Stomach smooth muscle (tissue), 2 donors: ENCODE results near the gene CACNA1G.

Source experiments
- H3K27ac ChIP-seq: one replicate; pipeline ENCODE4 v1.7.0; 2013; ENCODE audit warnings: mild to moderate bottlenecking, low read length, inconsistent platforms
- H3K27me3 ChIP-seq, 2 donors: one replicate each; pipeline ENCODE4 v1.7.0; 2013; ENCODE audit warnings: low read length in 2 of 2; ENCODE audit not compliant: insufficient read depth in 2 of 2, control insufficient read depth in 1 of 2
- H3K36me3 ChIP-seq, 2 donors: one replicate each; pipeline ENCODE4 v1.7.0; 2013; ENCODE audit warnings: low read length in 2 of 2; ENCODE audit not compliant: control insufficient read depth in 2 of 2, insufficient read depth in 2 of 2
- H3K4me1 ChIP-seq: one replicate; pipeline ENCODE4 v1.7.0; 2013; ENCODE audit warnings: low read length; ENCODE audit not compliant: control insufficient read depth, insufficient read depth
- H3K4me3 ChIP-seq, 2 donors: one replicate each; pipeline ENCODE4 v1.7.0; 2013; ENCODE audit warnings: low read length in 2 of 2
- H3K9ac ChIP-seq, 2 donors: one replicate each; pipeline ENCODE4 v1.7.0; 2013; ENCODE audit warnings: low read length in 2 of 2, mild to moderate bottlenecking in 1 of 2
- H3K9me3 ChIP-seq, 2 donors: one replicate each; pipeline ENCODE4 v1.7.0; 2013; ENCODE audit warnings: low read length in 2 of 2; ENCODE audit not compliant: control insufficient read depth in 2 of 2
- donor health status: healthy.
- donor health status: Pancreatic carcinoma.

The CACNA1G gene

DNA sequence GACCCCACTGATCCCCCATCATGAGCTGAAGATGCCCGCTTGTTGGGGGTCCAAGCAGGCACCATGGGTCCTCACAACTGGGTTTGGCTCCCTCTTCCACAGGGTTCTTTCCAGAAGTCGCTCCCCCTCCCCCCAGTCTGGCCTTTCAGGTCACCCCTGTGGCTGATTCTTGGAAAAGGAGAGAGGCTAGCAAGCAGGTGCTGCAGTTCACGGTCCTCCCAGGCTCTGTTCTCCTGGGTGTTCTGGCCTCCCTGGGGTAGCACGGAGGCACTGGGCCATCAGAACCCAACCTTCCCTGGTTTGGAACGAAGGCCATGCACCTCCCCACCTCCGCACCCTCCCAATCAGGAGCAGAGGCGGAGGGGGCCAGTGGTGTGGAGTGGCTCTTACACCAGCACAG, 18.9 kb downstream of the CACNA1G start:
- Histone ChIP-seq H3K4me3 (no peak overlapping the region), H3K4me1 (no peaks in the 10 kb centered on the region), H3K36me3 (no peaks in the 10 kb centered on the region), H3K27me3 (peaks cover 0 to 2% of the 10 kb centered on the region in 2 donors), H3K9me3 (no peaks in the 10 kb centered on the region), H3K9ac (no peak overlapping the region), H3K27ac (no peak overlapping the region)

DNA sequence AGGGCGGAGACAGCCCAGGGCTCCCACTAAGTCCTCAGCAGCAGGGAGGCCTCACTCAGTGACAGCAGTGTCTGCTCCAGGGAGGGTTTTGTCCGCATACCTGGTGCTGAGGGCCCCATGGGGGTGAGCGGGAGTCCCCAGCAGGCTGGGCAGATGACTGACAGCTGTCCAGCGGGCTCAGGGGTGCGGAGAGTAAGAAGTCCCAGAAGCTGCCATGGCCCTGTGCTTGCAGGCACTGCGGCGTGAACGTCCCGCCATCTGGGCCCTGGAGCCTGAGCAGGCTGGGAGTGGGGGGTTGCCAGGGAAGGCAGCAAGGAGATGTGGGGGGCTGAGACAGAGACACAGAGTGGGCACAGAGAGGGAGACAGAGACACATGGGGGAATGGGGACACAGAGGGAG, 20.1 kb downstream of the CACNA1G start:
- H3K27me3 ChIP-seq = peaks cover 0 to 2% of the 10 kb centered on the region in 2 donors
- H3K4me3 ChIP-seq = no peak overlapping the region
- H3K4me1 ChIP-seq = no peaks in the 10 kb centered on the region
- H3K27ac ChIP-seq = no peak overlapping the region
- no peak overlapping the region for H3K9ac ChIP-seq
- no peaks in the 10 kb centered on the region for H3K36me3 ChIP-seq
- H3K9me3 ChIP-seq = no peaks in the 10 kb centered on the region

DNA sequence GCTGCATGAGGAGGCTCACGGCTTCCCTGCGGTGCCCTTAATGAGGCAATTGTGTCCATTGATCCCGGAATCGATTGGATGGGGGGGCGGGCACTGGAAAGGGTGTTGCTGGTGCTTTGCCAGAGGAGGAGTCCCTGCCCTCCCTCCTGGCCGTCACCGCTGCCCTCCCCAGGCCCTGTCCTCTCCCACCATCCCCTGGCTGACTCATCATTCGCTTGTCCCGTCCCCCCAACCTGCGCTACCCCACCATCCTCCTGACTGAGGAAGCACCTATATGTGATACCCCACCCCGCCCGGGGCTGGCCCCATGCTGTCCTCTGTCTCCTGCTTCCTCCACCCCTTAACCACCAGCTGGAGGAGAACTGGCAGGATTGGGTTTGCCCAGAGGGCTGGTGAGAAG, 20.8 kb downstream of the CACNA1G start:
- Histone ChIP-seq H3K36me3 (no peaks in the 10 kb centered on the region), H3K9me3 (no peaks in the 10 kb centered on the region), H3K4me1 (no peaks in the 10 kb centered on the region), H3K4me3 (no peak overlapping the region), H3K27ac (no peak overlapping the region), H3K27me3 (peaks cover 0 to 2% of the 10 kb centered on the region in 2 donors), H3K9ac (no peak overlapping the region)

DNA sequence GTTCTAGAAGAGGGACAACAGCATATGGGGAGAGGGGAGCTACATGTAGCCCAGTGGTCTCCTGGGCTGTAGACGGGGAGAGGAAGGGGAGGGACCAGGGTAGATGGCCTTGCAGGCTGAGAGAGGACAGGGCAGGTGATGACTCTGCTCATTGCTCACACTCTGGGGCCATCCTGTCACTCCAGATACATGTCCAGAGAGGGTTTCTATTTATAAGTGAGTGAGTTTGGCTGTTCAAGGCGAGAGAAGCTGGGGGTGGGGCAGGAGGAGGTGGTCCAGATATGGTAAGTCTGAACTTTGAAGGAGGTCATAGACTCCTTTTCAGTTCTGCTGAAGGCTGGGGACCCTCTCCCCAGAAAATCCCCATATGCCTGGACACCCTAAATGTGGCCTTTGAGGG, 22.2 kb downstream of the CACNA1G start:
- Histone ChIP-seq H3K4me3 (no peak overlapping the region), H3K27me3 (peaks cover 0 to 2% of the 10 kb centered on the region in 2 donors), H3K36me3 (no peaks in the 10 kb centered on the region), H3K27ac (no peak overlapping the region), H3K9me3 (no peaks in the 10 kb centered on the region), H3K9ac (no peak overlapping the region), H3K4me1 (no peaks in the 10 kb centered on the region)

DNA sequence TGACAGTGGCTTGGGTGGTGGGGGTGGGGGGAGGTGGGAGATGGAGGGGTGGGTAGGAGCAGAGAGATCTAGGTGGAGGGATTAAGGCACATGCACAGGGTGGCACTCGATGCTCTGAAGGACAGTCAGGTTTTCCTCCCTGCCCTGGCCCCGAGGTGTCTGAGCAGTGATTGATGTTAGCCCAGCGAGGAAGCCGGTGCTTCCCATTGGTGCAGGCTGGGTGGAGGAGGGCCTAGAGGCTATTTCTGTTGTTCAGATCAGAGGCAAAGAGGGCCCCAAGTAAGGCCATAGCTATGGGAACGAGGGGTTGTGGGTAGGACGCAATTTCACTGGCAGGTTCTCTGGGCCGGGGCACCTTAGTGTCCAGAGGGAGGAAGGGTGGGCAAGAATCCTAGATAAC, 23.1 kb downstream of the CACNA1G start:
- Histone ChIP-seq H3K4me3 (no peak overlapping the region), H3K27me3 (peaks cover 0 to 2% of the 10 kb centered on the region in 2 donors), H3K9ac (no peak overlapping the region), H3K4me1 (peaks cover 4% of the 10 kb centered on the region), H3K27ac (no peak overlapping the region), H3K9me3 (no peaks in the 10 kb centered on the region), H3K36me3 (no peaks in the 10 kb centered on the region)

DNA sequence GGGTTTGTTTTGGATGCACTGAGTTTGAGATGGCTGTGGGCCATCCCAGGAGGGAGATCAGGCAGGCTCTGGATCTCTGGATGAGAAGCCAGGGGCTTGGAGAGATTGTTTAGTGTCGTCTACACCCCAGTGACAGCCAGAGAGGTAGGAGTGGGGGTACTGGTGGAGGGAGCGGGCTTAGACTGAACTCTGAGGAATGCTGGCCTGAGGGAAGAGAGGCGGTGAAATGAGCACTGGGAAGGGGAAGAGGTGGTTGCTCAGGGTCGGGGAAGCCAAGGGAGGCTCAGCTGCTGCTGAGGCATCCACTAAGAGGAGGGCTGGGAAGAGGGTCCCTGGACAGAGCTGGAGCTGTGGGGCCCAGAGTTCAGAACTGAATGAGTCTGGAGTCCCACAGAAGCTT, 23.6 kb downstream of the CACNA1G start:
- H3K4me1 ChIP-seq = peaks cover 8% of the 10 kb centered on the region
- no peak overlapping the region for H3K9ac ChIP-seq
- no peak overlapping the region for H3K4me3 ChIP-seq
- no peaks in the 10 kb centered on the region for H3K36me3 ChIP-seq
- H3K9me3 ChIP-seq = no peaks in the 10 kb centered on the region
- H3K27ac ChIP-seq = no peak overlapping the region
- no peaks in the 10 kb centered on the region for H3K27me3 ChIP-seq

DNA sequence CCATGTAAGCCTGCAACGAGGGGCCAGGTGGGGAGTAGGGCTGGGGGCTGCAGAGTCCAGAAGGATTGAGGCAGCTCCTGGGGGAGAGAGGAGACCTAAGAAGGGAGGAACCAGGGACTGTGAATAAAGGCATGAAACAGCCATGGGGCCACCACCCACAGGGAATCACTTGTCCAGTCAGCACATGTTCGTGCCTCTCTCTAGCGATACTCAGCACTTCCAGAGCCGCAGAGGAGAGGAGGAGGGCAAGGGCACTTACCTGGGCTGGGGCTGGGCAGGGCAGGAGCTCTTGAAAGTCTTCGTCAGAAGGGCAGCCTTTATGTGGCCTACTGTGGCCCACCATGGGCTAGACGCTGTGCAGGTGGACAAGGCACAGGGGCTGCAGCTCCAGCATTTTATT, 24.2 kb downstream of the CACNA1G start:
- Histone ChIP-seq H3K4me3 (no peak overlapping the region), H3K27me3 (no peaks in the 10 kb centered on the region), H3K9ac (no peak overlapping the region), H3K4me1 (peaks cover 14% of the 10 kb centered on the region), H3K36me3 (no peaks in the 10 kb centered on the region), H3K9me3 (no peaks in the 10 kb centered on the region), H3K27ac (no peak overlapping the region)

DNA sequence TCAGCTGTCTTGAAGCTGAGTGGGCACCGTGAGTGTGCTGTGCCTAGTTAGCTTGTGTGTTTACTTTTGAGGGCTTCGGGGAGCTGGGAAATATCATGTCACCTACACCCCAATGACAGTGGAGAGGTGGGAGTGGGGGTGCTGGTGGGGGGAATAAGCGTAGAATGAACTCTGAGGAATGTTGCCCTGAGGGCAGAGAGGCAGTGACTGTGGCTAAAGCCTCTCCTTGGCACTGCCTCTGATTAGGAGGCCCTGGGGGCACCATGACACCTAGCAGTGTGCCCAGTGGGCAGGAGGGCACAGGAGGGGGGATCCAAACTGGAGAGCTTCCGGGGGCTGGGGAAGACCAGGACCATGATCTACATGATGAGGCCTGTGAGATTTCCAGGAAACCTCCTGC, 24.8 kb downstream of the CACNA1G start:
- H3K9me3 ChIP-seq = no peaks in the 10 kb centered on the region
- H3K27me3 ChIP-seq = no peaks in the 10 kb centered on the region
- H3K9ac ChIP-seq = no peak overlapping the region
- H3K4me3 ChIP-seq = no peak overlapping the region
- H3K36me3 ChIP-seq = no peaks in the 10 kb centered on the region
- peaks cover 17% of the 10 kb centered on the region for H3K4me1 ChIP-seq
- no peak overlapping the region for H3K27ac ChIP-seq

DNA sequence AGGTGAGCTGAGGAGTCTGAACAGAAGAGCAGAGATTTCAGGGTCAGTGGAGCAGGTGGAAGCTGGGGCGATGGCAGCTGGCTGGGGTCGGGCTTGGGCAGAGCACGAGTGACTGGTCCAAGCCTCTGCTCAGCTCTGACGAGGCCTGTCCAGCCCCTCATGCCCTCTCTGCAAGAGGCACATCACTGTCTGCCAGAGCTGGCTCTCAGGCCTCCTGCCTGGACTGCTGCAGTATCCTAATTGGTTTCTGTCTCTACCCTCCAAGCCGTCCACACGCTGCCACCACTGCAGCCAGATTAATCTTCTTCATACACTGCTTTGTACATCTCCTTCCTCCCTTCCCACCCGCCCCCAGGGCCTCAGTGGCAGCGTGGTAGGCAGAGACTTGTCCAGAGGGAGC, 25.4 kb downstream of the CACNA1G start:
- Histone ChIP-seq H3K9me3 (no peaks in the 10 kb centered on the region), H3K4me1 (peaks cover 17% of the 10 kb centered on the region), H3K27me3 (no peaks in the 10 kb centered on the region), H3K4me3 (no peak overlapping the region), H3K9ac (no peak overlapping the region), H3K36me3 (no peaks in the 10 kb centered on the region), H3K27ac (no peak overlapping the region)

DNA sequence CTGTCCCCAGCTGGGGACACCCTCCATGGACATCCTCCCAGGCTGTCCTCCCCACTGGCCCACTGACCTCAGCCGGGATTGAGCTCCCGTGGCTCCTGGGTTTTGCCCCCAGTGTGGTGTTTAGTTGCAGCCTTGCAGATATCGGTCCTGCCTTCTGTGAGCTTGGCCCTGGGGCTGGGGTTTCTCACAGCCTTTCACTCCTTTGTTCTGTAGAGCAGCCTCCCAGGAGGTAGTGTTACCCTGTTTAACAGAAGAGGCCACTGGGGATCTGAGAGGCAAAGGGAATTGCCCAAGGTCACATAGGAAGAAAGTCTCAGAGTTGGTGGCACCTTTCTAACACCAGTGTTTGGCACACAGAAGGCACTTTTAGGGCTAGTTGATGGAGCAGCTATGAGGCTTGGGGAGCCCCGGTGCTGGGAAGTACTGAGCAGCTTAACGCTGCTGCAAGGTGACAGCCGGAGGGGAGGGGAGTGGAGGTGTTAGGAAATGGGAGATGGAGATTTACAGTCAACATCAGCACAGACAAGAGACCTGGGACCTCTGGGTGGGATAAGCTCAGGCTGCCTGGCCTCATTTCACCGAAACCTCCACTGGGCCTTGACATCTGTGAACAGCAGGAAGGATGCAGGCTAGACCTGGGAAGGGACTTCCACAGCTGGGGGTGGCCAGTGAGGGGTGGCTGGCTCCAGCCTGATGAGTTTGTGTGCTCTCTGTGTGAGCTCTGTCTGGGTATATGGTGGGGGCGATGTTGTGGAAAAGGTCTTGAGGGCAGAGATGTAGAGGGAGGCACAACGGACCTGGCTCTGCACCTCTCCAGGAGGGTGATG, 26.1 kb downstream of the CACNA1G start:
- Histone ChIP-seq H3K27me3 (no peaks in the 10 kb centered on the region), H3K27ac (no peak overlapping the region), H3K4me1 (peaks cover 17% of the 10 kb centered on the region), H3K9ac (no peak overlapping the region), H3K4me3 (no peak overlapping the region), H3K36me3 (no peaks in the 10 kb centered on the region), H3K9me3 (no peaks in the 10 kb centered on the region)

DNA sequence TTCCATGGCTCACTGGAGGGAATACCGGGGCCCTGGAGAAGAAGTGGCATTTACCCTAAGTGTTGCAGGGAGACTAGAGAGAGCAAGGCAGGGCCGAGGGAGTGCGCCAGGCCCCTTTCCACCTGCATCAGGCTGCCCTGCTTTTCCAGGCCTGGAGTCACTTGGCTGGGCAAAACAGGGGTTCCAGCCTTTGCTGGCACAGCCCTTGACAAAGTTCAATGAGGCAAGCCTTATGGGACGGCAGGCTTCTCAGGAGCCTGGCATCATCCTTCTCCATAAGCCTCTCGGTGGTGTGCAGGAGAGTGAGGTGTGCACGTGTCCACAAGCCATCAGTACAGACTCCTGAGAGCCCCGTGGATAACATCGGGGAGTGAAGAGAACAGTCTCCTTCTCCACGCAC, 27.1 kb downstream of the CACNA1G start:
- no peaks in the 10 kb centered on the region for H3K36me3 ChIP-seq
- H3K27ac ChIP-seq = no peak overlapping the region
- no peak overlapping the region for H3K4me3 ChIP-seq
- H3K27me3 ChIP-seq = no peaks in the 10 kb centered on the region
- H3K4me1 ChIP-seq = peaks cover 17% of the 10 kb centered on the region
- no peaks in the 10 kb centered on the region for H3K9me3 ChIP-seq
- H3K9ac ChIP-seq = no peak overlapping the region
